Fibroblast of lung (primary cell): Measurements from ENCODE around the gene ACBD6. TPM values are rescaled to one million over a fixed set of nuclear protein-coding genes. Genes with fewer than 3 reads are reported as not detected.

Source experiments
- DNase-seq, 2 donors: peaks; one replicate each; pipeline versions ENCODE4 v3.0.0 to v3.0.0-alpha.2; 2010; ENCODE audit warnings: low read depth in 2 of 2
- H2AFZ ChIP-seq: 2 replicates; pipeline ENCODE4 v1.5.1; 2012; ENCODE audit warnings: low read length, control low read depth, inconsistent platforms
- H3K27ac ChIP-seq: 2 replicates; pipeline ENCODE4 v1.5.1; 2011; ENCODE audit warnings: low read length, control low read depth; ENCODE audit not compliant: insufficient read depth
- H3K27me3 ChIP-seq: 2 replicates; pipeline ENCODE4 v1.5.1; 2011; ENCODE audit warnings: mild to moderate bottlenecking, low read length; ENCODE audit not compliant: control insufficient read depth, insufficient read depth
- H3K36me3 ChIP-seq: 2 replicates; pipeline ENCODE4 v1.5.1; 2011; ENCODE audit warnings: low read length; ENCODE audit not compliant: control insufficient read depth, insufficient read depth
- H3K4me1 ChIP-seq: 2 replicates; pipeline ENCODE4 v1.5.1; 2011; ENCODE audit warnings: low read length; ENCODE audit not compliant: control insufficient read depth, insufficient read depth; ENCODE audit errors: extremely low read depth
- H3K4me2 ChIP-seq: 2 replicates; pipeline ENCODE4 v1.5.1; 2011; ENCODE audit warnings: low read length, control low read depth; ENCODE audit not compliant: insufficient read depth; ENCODE audit errors: extremely low read depth
- H3K4me3 ChIP-seq, 4 experiments: fragments of 200-600 bp in 1 of 4; sonication (generic) in 1 of 4; replicated peaks in 1 of 4; 2 replicates each; pipeline ENCODE4 v1.5.1; 2011 to 2016; ENCODE audit warnings: low read length in 4 of 4, low read depth in 3 of 4, mild to moderate bottlenecking in 3 of 4, control low read depth in 2 of 4, inconsistent platforms in 1 of 4, mixed read lengths in 1 of 4; ENCODE audit not compliant: insufficient read depth in 1 of 4; ENCODE audit errors: control extremely low read depth in 1 of 4
- H3K79me2 ChIP-seq: 2 replicates; pipeline ENCODE4 v1.5.1; 2012; ENCODE audit warnings: mild to moderate bottlenecking, low read length, inconsistent platforms; ENCODE audit not compliant: control insufficient read depth, insufficient read depth
- H3K9ac ChIP-seq: 2 replicates; pipeline ENCODE4 v1.5.1; 2011; ENCODE audit warnings: mild to moderate bottlenecking, low read length, control low read depth; ENCODE audit not compliant: insufficient read depth
- H3K9me3 ChIP-seq: 2 replicates; pipeline ENCODE4 v1.5.1; 2012; ENCODE audit warnings: low read depth, low read length; ENCODE audit not compliant: control insufficient read depth, insufficient read depth
- H4K20me1 ChIP-seq: 2 replicates; pipeline ENCODE4 v1.5.1; 2011; ENCODE audit warnings: low read length; ENCODE audit not compliant: control insufficient read depth, insufficient read depth; ENCODE audit errors: extremely low read depth
- CTCF ChIP-seq, 2 donors: IDR thresholded peaks in 1 of 2; conservative IDR thresholded peaks in 1 of 2; 1 replicate in 1 of 2; 2 replicates in 1 of 2; pipeline ENCODE4 v1.5.1; 2011 to 2012; ENCODE audit warnings: low read length in 2 of 2, control low read depth in 1 of 2, inconsistent platforms in 1 of 2, low read depth in 1 of 2, mild to moderate bottlenecking in 1 of 2
- EZH2 ChIP-seq: IDR thresholded peaks from 2 replicates; pipeline ENCODE4 v1.5.1; 2012; ENCODE audit warnings: low read length, control low read depth, mild to moderate bottlenecking; ENCODE audit errors: missing control alignments
- polyA plus RNA-seq, 2 donors: library from polyadenylated mRNA; depleted of rRNA in 1 of 2; stranded (reverse) in 1 of 2; unstranded in 1 of 2; fragments of >200 nt; gene quantifications; 2 replicates each; pipeline ENCODE4 v1.2.1, GENCODE V29; 2011 to 2012; ENCODE audit warnings: missing spikeins in 1 of 2
- total RNA-seq: library from RNA; depleted of rRNA; stranded (reverse); fragments of >200 nt; gene quantifications from 2 replicates; pipeline ENCODE4 v1.2.1, GENCODE V29; 2014

Gene ACBD6
- total and polyA plus RNA-seq, 2 donors (not counting 1 experiment from before 2014, with no cell fraction given) = 63.4 to 78.7 TPM

- Histone ChIP-seq H4K20me1 (no peaks in the 10 kb centered on the region), H2AFZ (no peak overlapping the region), H3K9me3 (no peaks in the 10 kb centered on the region), H3K9ac (no peak overlapping the region), H3K27me3 (no peaks in the 10 kb centered on the region), H3K4me3 (no peak overlapping the region), H3K4me2 (no peak overlapping the region), H3K36me3 (peaks cover 2% of the 10 kb centered on the region), H3K4me1 (no peaks in the 10 kb centered on the region), H3K79me2 (no peaks in the 10 kb centered on the region), H3K27ac (no peak overlapping the region)
- DNase-seq = no peak
- no peak for TF ChIP-seq CTCF (conservative IDR thresholded peaks at IDR 0.05 in 1 of 2, IDR thresholded peaks at IDR 0.05 in 1 of 2; ENCODE audit: low read depth in 1 of 2, low read length in 2 of 2)
- TF ChIP-seq EZH2 = no peak
Observed at GRCh38 chr1:180489313-180489712, 13.1 kb downstream of the ACBD6 start.

- no peak overlapping the region for H3K27ac ChIP-seq
- H3K9me3 ChIP-seq = no peaks in the 10 kb centered on the region
- H3K4me1 ChIP-seq = no peaks in the 10 kb centered on the region
- no peak overlapping the region for H3K9ac ChIP-seq
- no peak overlapping the region for H3K4me2 ChIP-seq
- no peaks in the 10 kb centered on the region for H3K27me3 ChIP-seq
- TF ChIP-seq CTCF (conservative IDR thresholded peaks at IDR 0.05 in 1 of 2, IDR thresholded peaks at IDR 0.05 in 1 of 2; ENCODE audit: low read depth in 1 of 2, low read length in 2 of 2) (no peak), EZH2 (no peak)
- H3K4me3 ChIP-seq = no peak overlapping the region
- no peak for DNase-seq
- no peaks in the 10 kb centered on the region for H4K20me1 ChIP-seq
- no peaks in the 10 kb centered on the region for H3K79me2 ChIP-seq
- H3K36me3 ChIP-seq = peaks cover 2% of the 10 kb centered on the region
- H2AFZ ChIP-seq = no peak overlapping the region
Observed at GRCh38 chr1:180488661-180489060, 13.7 kb downstream of the ACBD6 start.

DNA sequence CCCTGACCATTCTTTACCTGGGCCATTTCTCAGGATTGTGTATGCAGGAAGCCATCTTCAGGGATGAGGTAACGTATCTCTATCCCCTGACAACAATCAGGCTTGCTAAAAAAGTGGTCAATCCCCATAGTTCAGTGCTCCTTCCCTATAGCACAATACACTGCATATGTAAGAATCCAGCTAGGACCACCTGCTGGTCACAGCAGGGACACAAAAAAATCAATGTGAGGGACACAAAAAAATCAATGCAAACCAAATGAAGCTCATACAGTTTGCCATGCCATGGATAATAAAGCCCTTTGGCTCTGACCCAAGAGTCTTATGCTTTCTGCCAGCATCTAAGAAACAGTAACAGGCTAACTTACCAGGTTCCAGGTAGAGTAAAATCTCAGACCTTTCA lies 16.3 kb downstream of the ACBD6 start:
- H2AFZ ChIP-seq = no peak overlapping the region
- H3K9me3 ChIP-seq = no peaks in the 10 kb centered on the region
- H3K9ac ChIP-seq = no peak overlapping the region
- H3K4me1 ChIP-seq = no peaks in the 10 kb centered on the region
- H3K36me3 ChIP-seq = peaks cover 2% of the 10 kb centered on the region
- H3K27ac ChIP-seq = no peak overlapping the region
- no peaks in the 10 kb centered on the region for H3K79me2 ChIP-seq
- no peaks in the 10 kb centered on the region for H3K27me3 ChIP-seq
- H3K4me2 ChIP-seq = no peak overlapping the region
- no peaks in the 10 kb centered on the region for H4K20me1 ChIP-seq
- H3K4me3 ChIP-seq = no peak overlapping the region
- no peak for DNase-seq
- no peak for TF ChIP-seq CTCF (conservative IDR thresholded peaks at IDR 0.05 in 1 of 2, IDR thresholded peaks at IDR 0.05 in 1 of 2; ENCODE audit: low read depth in 1 of 2, low read length in 2 of 2)
- no peak for TF ChIP-seq EZH2
